A549 (cell line): ENCODE results near the gene UFSP2. TPM values are rescaled to one million over a fixed set of nuclear protein-coding genes. Genes with fewer than 3 reads are reported as not detected.

Source experiments
- ATAC-seq, 2 experiments: fragments of 200-7000 bp in 1 of 2; fragments of >200 bp in 1 of 2; cut with Nextera tagmentation in 1 of 2; cut with Tn5 transposase in 1 of 2; 3 replicates each; pipeline versions ENCODE4 v1.8.0 to v1.9.1; 2018 to 2020; ENCODE audit warnings: mild to moderate bottlenecking in 1 of 2, moderate library complexity in 1 of 2
- CTCF ChIA-PET: fragments of 300-600 bp; sonication (Branson Sonifier 250); formaldehyde crosslinking; extraction: SDS; loops from one replicate; lab custom pipeline; 2021; ENCODE audit warnings: antibody characterized with exemption, inconsistent platforms; lab: Yijun Ruan, JAX
- POLR2A ChIA-PET: fragments of 350-600 bp; formaldehyde crosslinking; extraction: SDS; loops from one replicate; lab custom pipeline; 2021; ENCODE audit warnings: antibody characterized with exemption, inconsistent platforms; lab: Yijun Ruan, JAX
- DNase-seq, 2 experiments: peaks; one replicate each; pipeline versions ENCODE4 v3.0.0 to v3.0.0-alpha.2; 2011 to 2016; ENCODE audit warnings: low read depth in 1 of 2, low spot score in 1 of 2
- FAIRE-seq: peaks from 2 replicates; lab custom pipeline; 2011; peaks lifted over from hg19 to GRCh38; lab: Jason Lieb, UNC
- H3K27ac ChIP-seq, 2 experiments: fragments of >200 bp; sonication (Bioruptor Twin); formaldehyde crosslinking; 3 replicates each; pipeline ENCODE4 v1.5.1; 2016 to 2017
- H3K4me1 ChIP-seq: fragments of >200 bp; sonication (Bioruptor Twin); formaldehyde crosslinking; 3 replicates; pipeline ENCODE4 v1.6.1; 2016
- H3K4me2 ChIP-seq: fragments of >200 bp; sonication (Bioruptor Twin); formaldehyde crosslinking; 3 replicates; pipeline ENCODE4 v1.6.1; 2016
- H3K4me3 ChIP-seq: fragments of >200 bp; sonication (Bioruptor Twin); formaldehyde crosslinking; 3 replicates; pipeline ENCODE4 v1.5.1; 2016
- H3K9me3 ChIP-seq: fragments of >200 bp; sonication (Bioruptor Twin); formaldehyde crosslinking; 3 replicates; pipeline ENCODE4 v1.6.1; 2016
- CBX2 ChIP-seq: fragments of 200-600 bp; sonication (generic); IDR thresholded peaks from 2 replicates; pipeline ENCODE4 v1.6.1; 2016; ENCODE audit warnings: low read depth, mild to moderate bottlenecking, borderline replicate concordance
- CBX8 ChIP-seq: fragments of 200-600 bp; sonication (generic); IDR thresholded peaks from 2 replicates; pipeline ENCODE4 v1.6.1; 2016
- CEBPB ChIP-seq, 2 experiments: fragments of >200 bp in 1 of 2; sonication (Bioruptor Twin) in 1 of 2; formaldehyde crosslinking in 1 of 2; IDR thresholded peaks; 2 replicates each; pipeline ENCODE4 v1.6.1; 2012 to 2016
- EHF ChIP-seq: fragments of 250-450 bp; sonication (Bioruptor Pico); IDR thresholded peaks from 2 replicates; pipeline ENCODE4 v1.5.0; 2020; ENCODE audit warnings: mild to moderate bottlenecking
- EHMT2 ChIP-seq: fragments of 200-600 bp; sonication (generic); IDR thresholded peaks from 2 replicates; pipeline ENCODE4 v1.6.1; 2016; ENCODE audit warnings: antibody characterized with exemption, low read depth, mild to moderate bottlenecking, moderate library complexity
- ESRRA ChIP-seq: fragments of 150-350 bp; IDR thresholded peaks from 2 replicates; pipeline ENCODE4 v1.6.1; 2014; ENCODE audit warnings: mild to moderate bottlenecking, low read length, borderline replicate concordance
- FOSL2 ChIP-seq, 2 experiments: fragments of 450-650 bp in 1 of 2; fragments of >200 bp in 1 of 2; sonication (Bioruptor Twin) in 1 of 2; formaldehyde crosslinking; IDR thresholded peaks; 2 replicates each; pipeline versions ENCODE4 v1.5.0 to v1.6.1; 2016 to 2020; ENCODE audit warnings: mild to moderate bottlenecking in 1 of 2, moderate library complexity in 1 of 2
- GATA3 ChIP-seq: IDR thresholded peaks from 2 replicates; pipeline ENCODE4 v1.6.1; 2012; ENCODE audit warnings: borderline replicate concordance
- HDAC2 ChIP-seq: fragments of 200-600 bp; sonication (generic); IDR thresholded peaks from 2 replicates; pipeline ENCODE4 v1.6.1; 2016
- HES2 ChIP-seq: fragments of >200 bp; sonication (Bioruptor Twin); formaldehyde crosslinking; IDR thresholded peaks from 2 replicates; pipeline ENCODE4 v1.6.1; 2016
- HOXA7 ChIP-seq: fragments of 250-450 bp; sonication (Bioruptor Pico); IDR thresholded peaks from 2 replicates; pipeline ENCODE4 v1.5.0; 2020; ENCODE audit warnings: mild to moderate bottlenecking, moderate library complexity
- JUNB ChIP-seq: fragments of >200 bp; sonication (Bioruptor Twin); formaldehyde crosslinking; IDR thresholded peaks from 2 replicates; pipeline ENCODE4 v1.6.1; 2016
- KDM5A ChIP-seq: fragments of 200-600 bp; sonication (generic); IDR thresholded peaks from 2 replicates; pipeline ENCODE4 v1.6.1; 2016; ENCODE audit warnings: antibody characterized with exemption, mild to moderate bottlenecking
- MYC ChIP-seq: IDR thresholded peaks from 2 replicates; pipeline ENCODE4 v1.6.1; 2012; ENCODE audit warnings: mild to moderate bottlenecking, inconsistent platforms, low read length, improper control_type of control experiment, borderline replicate concordance
- NFE2L2 ChIP-seq: fragments of 150-350 bp; conservative IDR thresholded peaks from 2 replicates; pipeline ENCODE4 v1.6.1; 2014; ENCODE audit warnings: low read length
- NR3C1 ChIP-seq: fragments of >200 bp; sonication (Bioruptor Twin); formaldehyde crosslinking; IDR thresholded peaks from 3 replicates; pipeline ENCODE4 v1.6.1; 2017
- PHF8 ChIP-seq: fragments of 200-600 bp; sonication (generic); IDR thresholded peaks from 2 replicates; pipeline ENCODE4 v1.6.1; 2016; ENCODE audit warnings: low read depth, mild to moderate bottlenecking, antibody characterized with exemption, moderate library complexity, borderline replicate concordance
- POLR2AphosphoS2 ChIP-seq: conservative IDR thresholded peaks from 2 replicates; pipeline ENCODE4 v1.6.1; 2012; ENCODE audit warnings: low read length, improper control_type of control experiment, inconsistent platforms
- RCOR1 ChIP-seq: fragments of 150-350 bp; IDR thresholded peaks from 2 replicates; pipeline ENCODE4 v1.6.1; 2014; ENCODE audit warnings: antibody characterized with exemption, low read length, low read depth
- RFX5 ChIP-seq: fragments of 450-650 bp; IDR thresholded peaks from 2 replicates; pipeline ENCODE4 v1.7.1; 2014; ENCODE audit warnings: antibody characterized with exemption, mild to moderate bottlenecking, moderate library complexity
- SREBF2 ChIP-seq: fragments of 450-650 bp; IDR thresholded peaks from 2 replicates; pipeline ENCODE4 v1.6.1; 2014; ENCODE audit warnings: mild to moderate bottlenecking, moderate library complexity
- TP53 ChIP-seq: fragments of 250-450 bp; sonication (Bioruptor Pico); IDR thresholded peaks from 2 replicates; pipeline ENCODE4 v1.5.0; 2021; ENCODE audit warnings: mild to moderate bottlenecking, moderate library complexity
- ZC3H11A ChIP-seq: fragments of 450-650 bp; IDR thresholded peaks from 2 replicates; pipeline ENCODE4 v1.6.1; 2014; ENCODE audit warnings: antibody characterized with exemption, mild to moderate bottlenecking
- ZFP36 ChIP-seq: fragments of 450-650 bp; IDR thresholded peaks from 2 replicates; pipeline ENCODE4 v1.6.1; 2014; ENCODE audit warnings: borderline replicate concordance; ENCODE audit not compliant: partially characterized antibody
- ZSCAN20 ChIP-seq: fragments of 250-450 bp; sonication (Bioruptor Pico); IDR thresholded peaks from 2 replicates; pipeline ENCODE4 v1.8.0; 2022; ENCODE audit warnings: mild to moderate bottlenecking, moderate library complexity
- WGBS: methylation state at CpG from one replicate; pipeline ENCODE4 v1.1.6; 2017; ENCODE audit errors: missing lambda C conversion rate; 5-methylcytosine and 5-hydroxymethylcytosine counted together
- polyA plus RNA-seq, 4 experiments: library from polyadenylated mRNA; depleted of rRNA in 3 of 4; stranded (reverse); fragments of >200 nt; fragmentation: RNase III in 1 of 4; extraction: RNeasy Plus Mini Kit Qiagen cat#74134 plus additional on column Dnase treatment in 1 of 4; gene quantifications; 2 replicates in 3 of 4; 3 replicates in 1 of 4; pipeline ENCODE4 v1.2.3, GENCODE V29; 2011 to 2017

The UFSP2 gene
- polyA plus RNA-seq, 2 of the 4 experiments (the other 2 are of a cell fraction) = 15.1 to 35.7 TPM

GRCh38 chr4:185424905-185425646, 688 bp downstream of the UFSP2 start:
- Histone ChIP-seq H3K27ac (peak overlapping the region; percentile 90 to 95), H3K4me2 (peak overlapping the region; percentile 92), H3K9me3 (no peaks in the 10 kb centered on the region), H3K4me1 (0 out of 3 replicates have a peak, but pooled peaks cover 6% of the 10 kb centered on the region), H3K4me3 (peak overlapping the region; percentile 74)
- ChIA-PET POLR2A (interaction anchor here (0.6 to 1.6 kb wide), 3 partner anchors 15 to 171 kb away, joined by 3 to 8 read pairs (median 4); partner anchors contain the start of genes ANKRD37 and LRP2BP), CTCF (interaction anchor here (1.0 to 1.2 kb wide), 3 partner anchors 22 to 241 kb away, joined by 3 read pairs; no protein-coding TSS in a partner anchor)
- TF ChIP-seq ZSCAN20 (CRISPR knock-in tag) (no peak), SREBF2 (no peak), CBX2 (no peak), KDM5A (no peak), NR3C1 (no peak), HDAC2 (no peak), FOSL2 (IDR thresholded peaks at IDR 0.05) (no peak), FOSL2 (CRISPR knock-in tag; IDR thresholded peaks at IDR 0.05) (no peak), TP53 (CRISPR knock-in tag) (no peak), HES2 (no peak)
- no peak for DNase-seq
- WGBS = 15% methylated on average over 12 of the region's 13 CpGs
- FAIRE-seq = no peak
- peak; percentile 62 to 68 for ATAC-seq

- Histone ChIP-seq H3K9me3 (no peaks in the 10 kb centered on the region), H3K27ac (no peak overlapping the region), H3K4me3 (no peak overlapping the region), H3K4me2 (no peak overlapping the region), H3K4me1 (0 out of 3 replicates have a peak, but pooled peaks cover 6% of the 10 kb centered on the region)
- DNase-seq = no peak
- CTCF ChIA-PET = no interaction called here
- POLR2A ChIA-PET = no interaction called here
- WGBS = 91% methylated on average over 2 of the region's 2 CpGs
- no peak for FAIRE-seq
- TF ChIP-seq ESRRA (no peak), ZFP36 (no peak), ZC3H11A (no peak), HES2 (no peak), CEBPB (IDR thresholded peaks at IDR 0.05) (no peak), NFE2L2 (no peak), GATA3 (no peak), PHF8 (no peak), EHF (CRISPR knock-in tag) (no peak), POLR2AphosphoS2 (no peak), KDM5A (no peak), CBX8 (no peak), HOXA7 (CRISPR knock-in tag) (no peak), MYC (no peak)
- ATAC-seq = no peak
Observed at GRCh38 chr4:185421366-185422124, 4.2 kb downstream of the UFSP2 start.

GRCh38 chr4:185416955-185417354, 8.8 kb downstream of the UFSP2 start:
- ChIA-PET POLR2A (no interaction called here), CTCF (interaction anchor here (1.1 kb wide), 1 partner anchor 254 kb away, joined by 3 read pairs; no protein-coding TSS in a partner anchor)
- FAIRE-seq = no peak

More at GRCh38 chr4:185416955-185417354, 8.8 kb downstream of the UFSP2 start:
- Histone ChIP-seq H3K4me3 (no peak overlapping the region), H3K4me2 (no peak overlapping the region), H3K27ac (no peak overlapping the region), H3K9me3 (no peaks in the 10 kb centered on the region), H3K4me1 (no peaks in the 10 kb centered on the region)
- DNase-seq (no peak), ATAC-seq (no peak)
- TF ChIP-seq ESRRA (no peak), EHMT2 (no peak), TP53 (CRISPR knock-in tag) (no peak), RCOR1 (no peak), RFX5 (no peak), HES2 (no peak), PHF8 (no peak), JUNB (no peak), CEBPB (IDR thresholded peaks at IDR 0.05) (no peak)
